HG03571 (cell line): ENCODE data around the gene NUCB1.
"Not testable (repeated sequence)": the region's sequence is repeated elsewhere in the genome, so short reads cannot be mapped to it uniquely, and the experiment has no call there.

Experiments
- ATAC-seq: cut with Tn5 transposase; IDR thresholded peaks from one replicate; pipeline ENCODE4 v1.9.1; 2021; ENCODE audit not compliant: unreplicated experiment

Gene NUCB1

GRCh38 chr19:48874303-48875135 is 25.6 kb upstream of the NUCB1 start:
- no peak for ATAC-seq

- not testable (repeated sequence) for ATAC-seq
Measured at GRCh38 chr19:48876043-48876981, 23.8 kb upstream of the NUCB1 start.

GRCh38 chr19:48877855-48878195 is 22.3 kb upstream of the NUCB1 start:
- no peak for ATAC-seq

GRCh38 chr19:48878196-48879024 is 21.7 kb upstream of the NUCB1 start:
- ATAC-seq: no peak

- no peak for ATAC-seq
Measured at GRCh38 chr19:48879025-48879637, 21.0 kb upstream of the NUCB1 start.

- not testable (repeated sequence) for ATAC-seq
Measured at GRCh38 chr19:48879696-48880095, 20.4 kb upstream of the NUCB1 start.

- no peak for ATAC-seq
Measured at GRCh38 chr19:48881741-48882657, 18.1 kb upstream of the NUCB1 start.

GRCh38 chr19:48883726-48884125 is 16.4 kb upstream of the NUCB1 start:
- no peak for ATAC-seq

GRCh38 chr19:48887861-48888612 is 12.1 kb upstream of the NUCB1 start:
- ATAC-seq: no peak

- not testable (repeated sequence) for ATAC-seq
Measured at GRCh38 chr19:48889496-48889895, 10.6 kb upstream of the NUCB1 start.

- no peak for ATAC-seq
Measured at GRCh38 chr19:48890551-48890950, 9.6 kb upstream of the NUCB1 start.

GRCh38 chr19:48895226-48895625 is 4.9 kb upstream of the NUCB1 start:
- no peak for ATAC-seq

GRCh38 chr19:48896191-48896720 is 3.9 kb upstream of the NUCB1 start:
- no peak for ATAC-seq

GRCh38 chr19:48897181-48897580 is 2.9 kb upstream of the NUCB1 start:
- no peak for ATAC-seq

- not testable (repeated sequence) for ATAC-seq
Measured at GRCh38 chr19:48899386-48899749, 744 bp upstream of the NUCB1 start.

GRCh38 chr19:48900477-48901406 is 630 bp downstream of the NUCB1 start:
- ATAC-seq: no peak

GRCh38 chr19:48902291-48902690 is 2.2 kb downstream of the NUCB1 start:
- not testable (repeated sequence) for ATAC-seq

- not testable (repeated sequence) for ATAC-seq
Measured at GRCh38 chr19:48903788-48904187, 3.7 kb downstream of the NUCB1 start.
